Breast epithelium (tissue), 3 donors: ENCODE data around the gene LEKR1.

Source experiments
- CTCF ChIP-seq, 3 donors: fragments of 450-650 bp; IDR thresholded peaks; one replicate each; pipeline ENCODE4 v1.5.1; 2016 to 2017; ENCODE audit warnings: antibody characterized with exemption in 3 of 3, mild to moderate bottlenecking in 3 of 3, moderate library complexity in 3 of 3
- POLR2A ChIP-seq: fragments of 450-650 bp; IDR thresholded peaks from one replicate; pipeline ENCODE4 v1.6.1; 2016; ENCODE audit warnings: antibody characterized with exemption, mild to moderate bottlenecking, moderate library complexity

- TF ChIP-seq CTCF (IDR thresholded peaks at IDR 0.05), result no peak
- no peak for TF ChIP-seq POLR2A
Measured at GRCh38 chr3:156938724-156939123, 112.6 kb downstream of the LEKR1 start.
